Esophagus squamous epithelium (tissue), 5 donors: ENCODE data around the gene DLGAP1. TPM values are rescaled to one million over a fixed set of nuclear protein-coding genes. Genes with fewer than 3 reads are reported as not detected.
"Not testable (repeated sequence)": the region's sequence is repeated elsewhere in the genome, so short reads cannot be mapped to it uniquely, and the experiment has no call there.

ENCODE experiments used
- DNase-seq: peaks from one replicate; lab custom pipeline; 2025; lab: John Stamatoyannopoulos, UW
- H3K27ac ChIP-seq, 4 donors: fragments of 200-600 bp; sonication (generic); one replicate each; pipeline ENCODE4 v1.5.1; 2016 to 2019; ENCODE audit warnings: mild to moderate bottlenecking in 1 of 4
- H3K27me3 ChIP-seq, 4 donors: fragments of 200-600 bp; sonication (generic); 1 replicate in 3 of 4; 2 replicates in 1 of 4; pipeline versions ENCODE4 v1.5.1 to v1.6.0; 2017 to 2021; ENCODE audit warnings: antibody characterized with exemption in 1 of 4
- H3K36me3 ChIP-seq, 3 donors: fragments of 200-600 bp; sonication (generic); one replicate each; pipeline ENCODE4 v1.5.1; 2016 to 2019
- H3K4me1 ChIP-seq, 3 donors: fragments of 200-600 bp; sonication (generic); one replicate each; pipeline ENCODE4 v1.5.1; 2017 to 2019
- H3K4me3 ChIP-seq, 4 donors: fragments of 200-600 bp; sonication (generic); 1 replicate in 3 of 4; 2 replicates in 1 of 4; pipeline ENCODE4 v1.5.1; 2016 to 2019; ENCODE audit warnings: mild to moderate bottlenecking in 2 of 4, moderate library complexity in 1 of 4
- H3K9me3 ChIP-seq, 3 donors: fragments of 200-600 bp; sonication (generic); one replicate each; pipeline ENCODE4 v1.5.1; 2016 to 2019
- CTCF ChIP-seq, 6 experiments: fragments of 450-650 bp in 4 of 6; fragments of 200-600 bp in 2 of 6; sonication (generic) in 2 of 6; IDR thresholded peaks; one replicate each; pipeline ENCODE4 v1.5.1; 2016 to 2019; ENCODE audit warnings: antibody characterized with exemption in 6 of 6, mild to moderate bottlenecking in 4 of 6, moderate library complexity in 4 of 6
- POLR2A ChIP-seq, 4 donors: fragments of 450-650 bp; IDR thresholded peaks; one replicate each; pipeline ENCODE4 v1.6.1; 2017; ENCODE audit warnings: antibody characterized with exemption in 4 of 4, mild to moderate bottlenecking in 4 of 4, moderate library complexity in 3 of 4
- WGBS, 2 donors: methylation state at CpG; one replicate each; pipeline ENCODE4 v1.1.5; 2018; 5-methylcytosine and 5-hydroxymethylcytosine counted together
- intact Hi-C: fragments of 100-400 bp; cut with DNase I; formaldehyde crosslinking; loops from one replicate; pipeline ENCODE4 v1.15.0; 2022
- total RNA-seq, 4 donors: library from RNA; depleted of rRNA; stranded (reverse); fragments of >200 nt; gene quantifications; one replicate each; pipeline ENCODE4 v1.1.0, GENCODE V29; 2016
- donor health status: DM: yes; HTN: yes; CAD: no.

The DLGAP1 gene
- total RNA-seq, 4 donors from 2014 or later: 0.09 to 1.5 (median 0.52) TPM

GRCh38 chr18:4308576-4308975 is 146.5 kb downstream of the DLGAP1 start:
- intact Hi-C loops: no loop called here
- Histone ChIP-seq H3K27me3 (no peaks in the 10 kb centered on the region), H3K27ac (no peak overlapping the region), H3K4me1 (no peaks in the 10 kb centered on the region), H3K4me3 (no peak overlapping the region), H3K36me3 (no peaks in the 10 kb centered on the region), H3K9me3 (no peaks in the 10 kb centered on the region)
- WGBS, 2 donors: 47 to 63% methylated on average over 5 of the region's 5 CpGs
- DNase-seq: no peak
- TF ChIP-seq POLR2A (IDR thresholded peaks at IDR 0.05) (no peak), CTCF (IDR thresholded peaks at IDR 0.05) (no peak)

- intact Hi-C loops: no loop called here
- Histone ChIP-seq H3K36me3 (no peaks in the 10 kb centered on the region), H3K27ac (no peak overlapping the region), H3K4me1 (no peaks in the 10 kb centered on the region), H3K4me3 (no peak overlapping the region), H3K9me3 (no peaks in the 10 kb centered on the region), H3K27me3 (peaks cover 0 to under 1% (median 0%) of the 10 kb centered on the region in 4 donors)
- no peak for DNase-seq
- no peak for TF ChIP-seq POLR2A (IDR thresholded peaks at IDR 0.05)
- no peak for TF ChIP-seq CTCF (IDR thresholded peaks at IDR 0.05)
These were observed 155.7 kb downstream of the DLGAP1 start for GRCh38 chr18:4299395-4299794.

- intact Hi-C loops: no loop called here
- 91% methylated on average over 1 of the region's 1 CpG for WGBS, 2 donors
- no peak overlapping the region for H3K4me3 ChIP-seq
- H3K27ac ChIP-seq: no peak overlapping the region
- TF ChIP-seq CTCF (IDR thresholded peaks at IDR 0.05) (no peak), POLR2A (IDR thresholded peaks at IDR 0.05) (no peak)
- no peaks in the 10 kb centered on the region for H3K4me1 ChIP-seq
- DNase-seq: no peak
- H3K27me3 ChIP-seq: peaks cover 0 to 4% (median 0%) of the 10 kb centered on the region in 4 donors
- no peaks in the 10 kb centered on the region for H3K36me3 ChIP-seq
- H3K9me3 ChIP-seq: no peaks in the 10 kb centered on the region
These were observed 161.8 kb downstream of the DLGAP1 start for GRCh38 chr18:4293337-4293736.

GRCh38 chr18:4292696-4293095 is 162.4 kb downstream of the DLGAP1 start:
- intact Hi-C loops: no loop called here
- Histone ChIP-seq H3K27me3 (peaks cover 0 to 4% (median 0%) of the 10 kb centered on the region in 4 donors), H3K4me1 (no peaks in the 10 kb centered on the region), H3K27ac (no peak overlapping the region), H3K4me3 (no peak overlapping the region), H3K9me3 (no peaks in the 10 kb centered on the region), H3K36me3 (no peaks in the 10 kb centered on the region)
- no peak for DNase-seq
- WGBS, 2 donors: 75 to 79% methylated on average over 2 of the region's 2 CpGs
- TF ChIP-seq CTCF (IDR thresholded peaks at IDR 0.05): no peak
- no peak for TF ChIP-seq POLR2A (IDR thresholded peaks at IDR 0.05)

GRCh38 chr18:4287340-4287739 is 167.8 kb downstream of the DLGAP1 start:
- H3K9me3 ChIP-seq, H3K4me3 ChIP-seq, H3K4me1 ChIP-seq, H3K27me3 ChIP-seq, DNase-seq, H3K36me3 ChIP-seq, intact Hi-C loops, H3K27ac ChIP-seq: not testable (repeated sequence)
- WGBS, 2 donors: 76 to 77% methylated on average over 3 of the region's 3 CpGs

GRCh38 chr18:4286256-4286655 is 168.9 kb downstream of the DLGAP1 start:
- Histone ChIP-seq H3K27ac (no peak overlapping the region), H3K9me3 (no peaks in the 10 kb centered on the region)
- WGBS, 2 donors: 64 to 70% methylated on average over 5 of the region's 5 CpGs

More at GRCh38 chr18:4286256-4286655, 168.9 kb downstream of the DLGAP1 start:
- H3K36me3 ChIP-seq: no peaks in the 10 kb centered on the region
- no peaks in the 10 kb centered on the region for H3K4me1 ChIP-seq
- no peak for TF ChIP-seq CTCF (IDR thresholded peaks at IDR 0.05)
- TF ChIP-seq POLR2A (IDR thresholded peaks at IDR 0.05): no peak
- no peak overlapping the region for H3K4me3 ChIP-seq
- H3K27me3 ChIP-seq: no peaks in the 10 kb centered on the region
- intact Hi-C loops: no loop called here
- no peak for DNase-seq
